GM19035 (cell line): ENCODE data around the gene MAFG.
A peak's percentile ranks its signal among the peaks of the same experiment; 100 is the strongest.

Experiments
- ATAC-seq: cut with Tn5 transposase; IDR thresholded peaks from one replicate; pipeline ENCODE4 v1.9.1; 2021; ENCODE audit not compliant: unreplicated experiment

MAFG gene

DNA sequence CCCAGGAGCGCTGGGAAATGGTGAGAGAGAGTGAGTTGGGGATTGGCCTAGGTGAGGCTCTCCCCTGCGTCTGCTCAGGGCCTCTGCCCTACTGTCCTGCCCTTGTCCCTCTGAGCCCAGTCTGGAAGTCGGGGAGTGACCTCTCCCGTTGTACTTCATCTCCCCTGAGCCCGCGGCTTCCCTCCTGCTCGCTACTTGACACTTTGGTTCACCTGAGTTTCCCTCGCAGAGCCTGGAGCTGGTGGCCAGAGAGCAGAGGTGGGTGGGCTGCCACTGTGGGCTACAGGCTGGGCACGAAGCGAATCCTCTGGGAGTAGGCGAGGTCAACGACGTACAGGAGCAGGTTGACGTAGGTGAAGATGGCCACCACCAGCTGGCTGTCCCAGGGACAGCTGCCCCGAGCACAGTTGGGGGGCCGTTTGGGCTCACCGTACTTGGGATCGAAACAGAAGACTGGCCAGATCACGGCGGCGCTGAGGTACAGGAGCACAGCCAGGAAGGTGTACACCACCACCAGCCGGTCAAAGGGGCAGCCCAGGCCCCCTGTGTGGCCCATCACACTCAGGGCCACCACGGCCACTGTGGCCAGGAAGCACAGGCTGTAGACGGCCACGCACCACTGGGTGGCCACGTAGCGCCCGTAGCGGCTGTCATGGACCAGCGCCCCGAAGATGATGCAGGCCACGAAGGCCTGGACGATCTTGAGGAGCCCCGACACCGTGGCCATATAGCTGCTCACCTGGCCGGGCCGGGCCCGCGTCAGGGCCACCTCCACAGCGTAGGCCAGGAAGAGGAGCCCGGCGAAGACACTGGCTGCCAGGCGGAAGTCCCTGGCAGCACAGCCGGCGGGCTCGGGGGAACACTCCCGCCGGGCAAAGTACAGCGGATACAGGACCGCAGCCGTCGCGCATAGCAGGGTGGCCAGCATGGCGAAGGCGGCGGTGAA lies 13.3 kb upstream of the MAFG start:
- ATAC-seq = no peak

DNA sequence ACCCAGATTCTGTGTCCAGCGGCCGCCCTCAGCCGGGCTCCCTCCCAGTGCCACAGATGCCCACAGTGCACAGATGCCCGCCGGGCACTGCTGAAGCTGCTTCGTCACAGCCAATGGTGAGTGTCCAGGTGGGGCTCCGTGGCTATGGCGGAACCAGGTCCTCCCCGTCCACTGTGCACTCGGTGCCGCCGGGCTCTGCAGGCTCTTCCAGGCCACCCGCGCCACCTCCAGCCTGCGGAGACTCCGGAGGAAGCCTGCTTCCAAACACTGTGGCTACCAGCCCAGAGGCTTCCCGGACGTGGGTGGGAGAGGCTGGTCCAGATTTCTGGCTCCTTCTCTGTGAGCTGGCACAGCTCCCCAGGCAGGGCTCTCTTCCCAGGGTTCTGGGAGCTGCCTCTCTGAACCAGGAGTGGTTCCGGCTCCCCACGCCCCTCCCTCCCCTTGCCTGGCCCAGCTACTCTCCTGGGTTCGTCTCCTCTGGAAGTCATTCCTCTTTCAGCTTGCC lies 12.4 kb upstream of the MAFG start:
- ATAC-seq = no peak

DNA sequence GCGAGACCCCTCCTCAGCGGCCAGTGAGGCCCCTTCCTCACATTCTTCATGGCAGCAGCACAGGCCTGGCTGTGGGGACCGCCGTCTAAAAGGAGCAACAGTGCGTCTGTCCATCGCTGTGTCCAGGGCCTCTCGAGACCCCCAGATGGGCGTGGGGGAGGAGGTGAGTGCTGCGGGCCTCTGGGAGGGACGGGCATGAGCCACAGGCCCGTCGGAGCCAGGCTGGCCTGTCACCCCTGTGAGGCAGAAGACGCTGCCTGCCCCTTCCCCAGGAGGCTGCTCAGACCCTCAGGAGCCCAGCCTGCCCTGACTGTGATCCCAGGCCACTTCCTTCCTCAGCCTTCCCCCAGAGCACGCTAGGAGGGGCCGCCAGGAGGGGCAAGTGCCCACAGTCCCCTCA lies 11.7 kb upstream of the MAFG start:
- ATAC-seq = no peak

DNA sequence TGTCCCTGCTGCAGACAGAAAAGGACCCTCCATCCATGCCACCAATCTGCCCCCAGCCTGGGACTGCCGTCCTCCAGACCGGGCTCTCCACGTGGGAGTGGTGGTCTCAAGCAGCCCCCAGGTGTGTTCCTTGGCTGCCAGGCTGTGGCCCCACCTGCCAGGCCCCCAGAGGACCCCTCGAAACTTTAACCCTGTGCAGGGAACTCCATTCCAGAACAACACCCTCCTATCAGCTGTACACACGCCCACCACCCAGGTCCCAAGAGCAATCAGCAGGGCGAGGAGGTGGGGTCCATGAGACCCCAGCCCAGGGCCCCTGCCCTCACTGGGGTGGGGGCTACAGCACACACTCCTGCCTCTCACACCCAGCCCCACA lies 8.2 kb upstream of the MAFG start:
- ATAC-seq = no peak

DNA sequence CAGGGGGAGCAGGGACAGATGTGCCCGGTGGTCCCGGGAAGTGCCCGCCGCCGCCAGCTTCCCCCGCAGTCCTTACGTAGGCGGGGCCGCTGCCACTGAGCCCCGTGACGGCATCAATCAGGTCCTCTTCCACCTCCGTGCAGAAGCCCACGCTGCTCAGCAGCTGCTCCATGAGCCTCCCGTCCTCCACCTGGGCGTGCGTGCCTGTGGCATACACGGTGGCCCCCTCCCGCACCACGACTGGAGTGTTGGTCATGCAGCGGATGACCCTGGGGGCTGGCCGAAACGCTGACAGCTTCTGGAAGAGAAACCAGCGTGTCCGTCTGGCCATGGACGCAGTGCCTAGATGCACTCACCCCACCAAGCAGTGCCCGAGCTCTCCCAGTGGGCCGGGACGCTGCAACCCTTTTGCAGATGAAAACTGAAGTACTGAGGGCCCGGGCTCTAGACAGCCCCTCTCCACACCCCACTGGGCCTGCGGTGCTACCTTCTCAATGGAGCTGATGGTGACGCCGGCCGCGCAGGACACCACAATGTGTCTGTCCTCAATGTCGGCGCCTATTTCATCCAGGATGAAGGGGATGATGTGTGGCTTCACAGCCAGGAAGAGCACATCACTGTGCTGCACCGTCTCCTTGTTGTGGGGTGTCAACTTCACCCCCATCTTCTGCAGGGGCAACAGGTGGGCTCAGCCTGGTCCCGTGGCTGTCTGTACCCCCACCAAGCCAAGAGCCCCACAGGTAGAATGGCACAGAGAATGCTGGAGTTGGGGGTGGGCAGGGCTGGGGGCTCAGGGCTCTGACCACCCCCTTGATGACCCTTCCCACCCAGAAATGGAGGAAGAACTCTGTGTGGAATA lies 7.5 kb upstream of the MAFG start:
- ATAC-seq = no peak

DNA sequence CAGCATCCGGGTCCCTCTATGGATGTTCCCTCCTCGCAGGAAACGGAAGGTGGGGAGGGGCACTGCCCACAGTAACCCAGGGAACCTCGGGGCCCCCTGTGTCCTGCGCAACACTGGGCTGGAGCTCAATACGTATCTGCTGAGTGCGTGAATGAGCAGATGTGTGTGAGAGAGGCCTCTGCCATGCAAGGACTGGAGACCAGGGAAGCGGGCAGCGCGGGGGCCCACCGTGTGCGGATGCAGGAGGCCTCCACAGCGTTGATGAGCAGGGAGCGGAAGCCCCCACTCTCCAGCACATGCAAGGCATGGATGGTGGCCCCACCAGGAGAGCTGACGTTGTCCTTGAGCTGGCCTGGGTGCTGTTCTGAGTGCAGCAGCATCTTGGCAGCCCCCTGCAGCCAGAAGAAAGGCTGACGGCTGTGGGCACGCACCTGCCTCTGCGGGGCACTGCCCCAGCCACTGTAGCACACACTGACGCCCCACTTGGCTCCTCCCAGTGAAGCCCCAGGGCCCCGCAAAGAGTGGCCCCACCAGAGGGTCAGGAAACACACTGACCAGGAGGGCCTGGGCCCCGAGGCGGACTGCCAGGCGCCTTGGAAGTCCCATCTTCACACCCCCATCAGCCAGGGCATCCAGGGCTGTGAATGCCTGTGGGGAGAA lies 6.7 kb upstream of the MAFG start:
- no peak for ATAC-seq

DNA sequence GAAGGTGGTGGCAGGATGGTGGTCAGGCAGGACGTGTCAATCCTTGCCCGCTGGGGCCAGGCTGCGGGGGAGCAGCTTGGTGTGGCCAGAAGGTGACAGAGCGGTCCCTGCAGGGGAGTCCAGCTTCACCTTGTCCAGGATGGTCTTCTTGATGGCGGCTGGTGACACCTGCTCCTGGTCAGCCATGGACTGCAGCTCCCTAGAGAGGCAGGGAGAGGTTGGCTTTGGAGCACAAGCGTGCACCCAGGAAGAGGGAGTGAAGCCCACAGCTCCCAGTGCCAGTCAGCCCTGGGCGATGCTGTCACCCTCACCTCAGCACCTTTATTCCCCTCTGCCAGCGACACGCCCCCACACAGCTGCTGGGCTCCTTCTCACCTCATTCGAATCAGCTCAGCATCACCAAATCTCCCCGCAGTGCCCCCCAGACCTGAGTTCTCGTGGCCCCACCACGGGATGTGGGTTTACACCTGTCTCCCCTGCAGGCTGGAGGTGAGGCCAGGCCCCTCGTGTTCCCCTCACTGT lies 5.7 kb upstream of the MAFG start:
- no peak for ATAC-seq

DNA sequence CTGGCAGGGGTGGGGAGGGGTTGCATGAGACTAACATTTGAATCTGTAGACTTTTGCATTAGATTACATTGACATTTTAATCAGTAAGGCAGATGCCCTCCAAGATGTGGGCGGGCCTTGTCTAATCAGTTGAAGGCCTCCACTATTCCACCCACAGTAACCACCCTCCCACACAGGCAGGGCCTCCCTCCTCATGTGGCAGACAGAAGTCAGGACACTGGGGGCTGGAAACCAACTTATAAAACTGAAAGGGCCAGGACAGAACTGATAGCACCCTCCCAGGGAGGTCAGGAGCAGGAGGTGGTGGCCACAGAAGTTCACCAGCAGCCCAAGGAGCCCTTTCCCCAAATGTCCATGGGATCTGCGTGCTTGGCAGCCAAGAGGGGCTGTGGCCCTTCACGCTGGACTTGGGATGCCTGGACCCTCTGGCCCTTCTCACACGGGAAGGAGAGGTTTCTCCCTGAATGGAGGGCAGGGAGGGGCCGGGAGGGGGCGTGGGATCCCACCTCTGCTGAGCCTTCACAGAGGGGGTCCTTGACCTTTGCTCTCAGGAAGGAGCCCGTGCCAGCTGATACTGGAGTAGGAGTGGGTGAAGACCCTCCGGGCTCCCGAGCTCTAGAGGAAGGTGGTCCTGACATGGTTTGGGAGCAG lies 4.9 kb upstream of the MAFG start:
- no peak for ATAC-seq

DNA sequence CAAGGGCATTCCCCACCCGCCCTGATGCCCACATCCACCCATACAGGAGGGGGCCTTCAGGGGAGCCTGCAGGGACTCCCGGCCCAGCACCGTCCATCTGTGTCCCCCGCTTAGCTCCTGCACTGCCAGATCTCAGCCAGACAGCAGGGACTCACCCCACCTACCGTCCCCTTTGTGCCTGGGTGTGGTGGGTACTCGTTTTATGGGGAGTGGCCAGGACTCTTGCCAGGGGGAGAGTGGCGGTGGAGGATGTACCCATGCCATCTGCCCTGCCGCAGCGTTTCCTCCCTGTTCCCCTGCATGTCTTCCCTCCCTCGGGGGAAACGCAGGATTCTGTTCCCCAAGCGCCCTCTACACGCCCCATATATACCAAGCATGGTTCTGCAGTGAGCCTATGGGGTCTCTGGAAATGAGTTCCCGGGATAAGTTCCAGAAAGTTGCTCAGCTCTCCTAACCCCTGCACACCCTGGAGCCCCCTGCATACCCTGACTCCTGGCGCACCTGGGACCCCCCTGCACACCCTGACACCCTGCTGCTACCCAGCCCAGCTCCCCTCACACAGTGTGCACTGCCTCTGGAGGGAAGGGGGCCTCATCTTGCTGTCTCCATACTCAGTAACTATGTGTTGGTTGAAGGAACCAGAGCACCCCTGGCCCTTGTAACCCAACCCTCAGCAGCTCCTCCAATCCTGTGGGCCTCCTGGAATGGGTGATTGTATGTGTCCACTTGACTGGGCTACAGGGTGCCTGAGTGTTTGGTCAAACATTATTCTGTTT lies 4.2 kb upstream of the MAFG start:
- ATAC-seq = no peak

DNA sequence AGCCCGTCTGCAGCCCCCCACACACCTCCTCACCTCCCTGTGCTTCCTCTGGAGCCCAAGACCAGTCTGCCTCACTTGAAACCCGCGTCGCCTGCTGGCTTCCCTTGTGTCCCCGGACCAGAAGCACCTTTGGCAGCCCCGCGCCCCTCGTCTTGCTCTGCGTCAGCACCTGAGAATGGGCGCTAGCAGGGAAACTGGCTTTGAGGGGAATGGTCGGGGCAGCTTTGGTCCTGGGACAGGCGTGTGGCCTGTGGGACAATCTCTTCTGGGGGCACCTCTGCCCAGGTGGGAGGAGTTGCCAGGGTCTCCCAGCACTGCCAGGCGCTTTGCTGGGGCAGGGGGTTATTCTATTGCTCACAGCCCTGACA lies 3.6 kb upstream of the MAFG start:
- ATAC-seq = no peak

DNA sequence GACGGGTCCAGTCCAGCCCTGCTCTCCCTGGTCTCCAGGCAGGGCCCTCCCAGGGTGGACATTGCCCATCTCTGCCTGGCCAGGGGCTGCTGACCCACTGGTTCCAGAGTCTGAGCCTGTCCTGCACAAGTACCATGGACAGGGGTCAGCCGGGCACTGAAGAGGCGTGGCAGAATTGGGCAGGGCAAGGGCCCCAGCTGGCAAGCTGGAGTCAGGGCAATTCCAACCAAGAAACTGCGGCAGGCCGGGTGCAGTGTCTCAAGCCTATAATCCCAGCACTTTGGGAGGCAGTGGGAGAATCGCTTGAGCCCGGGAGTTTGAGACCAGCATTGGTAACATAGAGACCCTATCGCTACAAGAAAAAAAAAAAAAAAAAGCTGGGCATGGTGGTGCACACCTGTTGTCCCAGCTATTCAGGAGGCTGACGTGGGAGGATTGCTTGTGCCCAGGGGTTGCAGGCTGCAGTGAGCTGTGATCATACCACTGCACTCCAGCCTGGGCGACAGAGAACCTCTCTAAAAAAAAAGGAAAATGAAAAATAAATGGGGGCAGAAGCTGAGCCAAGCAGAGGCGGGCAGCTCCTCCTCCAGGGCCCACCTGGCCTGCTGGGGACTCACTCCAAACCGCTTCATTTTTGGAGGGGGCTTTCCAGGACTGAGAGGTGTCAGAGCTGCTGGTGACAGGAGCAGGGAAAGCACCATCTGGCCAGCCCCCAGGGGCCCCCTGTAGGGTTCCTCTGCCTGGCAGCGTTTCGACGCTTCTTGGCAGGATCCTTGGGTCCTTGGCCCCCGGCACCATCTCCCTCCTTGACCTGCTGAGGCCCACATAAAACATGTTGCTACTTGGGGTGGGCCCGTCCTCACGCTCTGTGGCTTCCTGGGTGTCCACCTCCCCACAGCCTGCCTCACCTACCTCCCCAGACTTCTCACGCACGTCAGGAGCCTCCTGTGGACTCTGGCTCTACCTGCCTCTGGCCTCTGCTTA lies 2.9 kb upstream of the MAFG start:
- ATAC-seq = no peak

DNA sequence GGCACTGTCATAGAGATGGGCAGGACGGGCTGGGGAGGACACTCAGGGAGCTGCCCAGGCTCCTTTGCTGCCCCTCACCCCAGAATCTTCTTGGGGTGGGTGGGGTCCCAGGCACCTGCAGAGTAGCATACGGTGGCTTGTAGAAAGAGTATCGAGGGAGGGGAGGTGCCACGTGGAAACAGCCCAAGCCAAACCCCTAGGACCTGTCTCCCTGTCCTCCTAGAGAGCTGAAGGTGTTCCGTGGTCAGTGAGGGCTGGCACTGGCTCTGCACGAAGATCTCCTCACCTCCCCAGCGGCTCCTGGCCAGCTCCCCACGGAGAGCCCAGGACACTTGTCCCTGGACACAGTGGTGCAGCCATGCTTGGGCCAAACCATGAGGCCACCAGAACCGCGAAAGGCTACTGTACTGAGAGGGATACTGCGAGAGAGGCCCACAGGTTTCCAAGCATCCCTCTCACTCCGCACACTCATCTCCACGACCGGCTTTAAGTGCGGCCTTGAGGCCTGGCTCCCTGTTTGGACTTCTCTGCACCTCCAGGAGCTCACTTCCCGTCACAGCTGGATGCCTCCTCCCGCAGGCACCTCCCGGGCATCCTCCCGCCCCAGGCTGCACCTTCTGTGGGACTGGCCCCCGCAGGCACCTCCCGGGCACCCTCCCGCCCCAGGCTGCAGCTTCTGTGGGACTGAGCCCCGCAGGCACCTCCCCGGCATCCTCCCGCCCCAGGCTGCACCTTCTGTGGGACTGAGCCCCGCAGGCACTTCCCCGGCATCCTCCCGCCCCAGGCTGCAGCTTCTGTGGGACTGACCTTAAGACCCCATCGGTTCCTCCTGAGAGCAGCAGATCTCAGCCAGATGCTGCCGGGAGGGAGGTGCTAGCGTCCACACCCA lies 2.0 kb upstream of the MAFG start:
- no peak for ATAC-seq

DNA sequence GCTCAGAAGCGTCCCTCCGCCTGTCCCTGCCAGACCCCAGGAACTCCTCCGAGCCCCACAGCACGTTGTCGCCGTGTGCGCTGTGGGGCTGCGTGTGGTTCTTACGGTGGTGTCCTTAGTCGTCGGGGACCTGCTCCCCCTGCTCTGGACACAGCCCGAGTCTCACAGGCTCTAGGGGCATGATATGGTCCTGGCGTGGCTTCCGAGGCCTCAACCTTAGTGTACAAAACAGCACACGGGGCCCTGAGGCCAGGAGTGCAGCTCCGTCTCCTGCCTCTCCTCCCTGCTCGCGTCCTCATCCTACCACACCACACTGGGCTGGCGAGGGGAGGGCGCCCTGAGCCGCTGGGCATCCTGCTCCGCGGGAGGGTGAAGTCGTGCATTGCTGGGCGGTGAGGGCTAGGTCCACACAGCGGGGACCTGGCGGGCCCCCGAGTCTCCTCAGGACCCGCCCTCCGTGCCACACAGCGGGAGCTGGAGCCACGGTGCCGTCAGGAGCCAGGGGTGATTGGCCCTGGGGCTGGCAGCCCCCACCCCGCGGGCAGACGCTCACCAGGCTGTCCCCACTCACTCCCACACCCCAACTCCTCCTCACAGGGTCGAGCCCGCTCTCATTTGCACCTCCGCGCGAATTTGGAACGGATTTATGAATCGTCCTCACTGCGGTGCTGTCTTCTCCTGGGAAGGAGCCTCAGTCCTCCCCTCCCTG lies 1.2 kb upstream of the MAFG start:
- no peak for ATAC-seq

DNA sequence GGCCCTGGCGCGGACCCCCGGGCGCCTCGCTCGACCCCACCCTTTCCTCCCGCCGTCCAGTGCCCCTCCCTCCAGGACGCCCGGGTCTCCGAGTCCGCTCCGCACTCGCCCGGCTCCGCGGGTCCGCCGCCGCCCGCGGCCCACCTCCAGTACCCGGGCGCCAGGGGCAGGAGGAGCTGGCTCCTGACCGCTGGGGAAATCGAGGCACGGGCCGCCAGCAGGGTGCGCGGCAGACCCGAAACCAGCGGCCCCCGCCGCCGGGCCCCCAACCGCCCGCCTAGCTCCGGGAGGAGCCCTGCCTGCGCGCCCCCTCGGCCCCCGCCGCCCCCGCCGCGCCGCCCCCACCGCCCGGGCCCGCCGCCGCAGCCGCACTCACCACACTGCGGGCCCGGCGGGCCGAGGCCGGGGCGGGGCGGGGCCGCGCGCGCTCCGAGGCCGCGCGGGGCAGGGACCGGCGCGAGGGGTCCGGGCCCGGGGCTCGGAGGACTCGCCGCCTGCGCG lies 333 bp downstream of the MAFG start:
- ATAC-seq = peak; percentile 7

DNA sequence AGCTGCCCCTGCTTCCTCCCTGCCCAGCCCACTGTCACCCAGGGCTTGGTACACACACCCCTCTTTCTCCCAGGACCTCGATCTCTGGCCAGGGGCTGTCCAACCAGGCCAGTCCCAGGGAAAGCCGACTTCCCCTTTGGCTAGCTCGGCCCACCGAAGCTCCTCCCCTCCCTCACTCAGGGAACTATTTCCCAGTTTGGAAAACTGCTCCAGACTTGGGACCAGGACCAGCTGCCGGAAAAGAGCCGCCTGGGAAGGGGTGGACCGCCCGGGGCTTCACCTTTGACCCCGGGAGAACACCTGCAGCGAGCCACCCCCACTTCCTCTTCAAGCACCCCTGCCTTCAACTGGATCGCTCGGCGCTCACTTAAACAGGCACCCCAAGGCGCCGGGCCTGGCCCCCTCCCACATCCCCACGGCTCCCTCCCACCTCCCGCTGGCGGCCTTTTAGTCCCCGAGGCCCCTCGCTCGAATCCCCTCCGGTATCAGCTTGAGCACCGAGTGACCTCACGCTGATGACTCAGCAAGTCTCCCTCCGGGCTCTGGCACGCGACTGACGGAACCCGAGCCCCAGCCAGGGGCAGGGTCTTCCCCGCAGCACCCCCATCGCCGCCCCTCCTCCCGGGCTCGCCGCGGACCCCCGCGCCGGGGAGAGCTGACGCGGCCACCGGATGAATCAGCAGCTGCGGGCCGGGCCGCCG lies 934 bp downstream of the MAFG start:
- peak; percentile 31 for ATAC-seq

DNA sequence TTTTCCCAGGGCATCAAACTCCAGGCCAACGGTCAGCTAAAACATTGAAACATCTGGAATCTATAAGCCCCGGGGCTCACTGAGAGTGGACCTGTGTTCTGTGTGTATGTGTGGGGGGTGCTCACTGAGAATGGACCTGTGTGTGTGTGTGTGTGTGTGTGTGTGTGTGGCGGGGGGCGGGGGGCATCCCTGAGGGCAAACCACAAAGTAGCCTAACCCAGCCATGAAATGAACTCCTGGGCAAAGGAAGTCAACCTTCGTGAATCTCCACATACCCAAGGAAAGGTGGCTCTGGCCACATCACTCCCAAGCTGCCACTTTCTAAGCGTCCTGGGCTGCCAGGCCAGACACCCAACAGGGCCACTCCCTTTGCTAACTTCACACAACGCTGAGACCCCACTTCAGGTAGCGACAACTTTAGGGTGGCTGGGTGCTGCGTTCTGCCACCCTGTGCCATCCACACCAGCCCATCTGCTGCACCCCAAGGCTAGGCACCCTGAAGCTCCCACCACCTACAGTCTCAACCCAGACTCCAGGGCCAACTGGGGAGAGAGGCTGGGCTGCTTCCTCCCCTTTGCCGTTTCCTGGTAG lies 1.6 kb downstream of the MAFG start:
- ATAC-seq = no peak
